Right ventricle myocardium superior (tissue), 1 donor: Measurements from ENCODE around the gene PLEKHD1. TPM values are rescaled to one million over a fixed set of nuclear protein-coding genes. Genes with fewer than 3 reads are reported as not detected.
"Not testable (repeated sequence)": the region's sequence is repeated elsewhere in the genome, so short reads cannot be mapped to it uniquely, and the experiment has no call there.

ENCODE experiments used
- ATAC-seq: fragments of 200-7000 bp; cut with Tn5 transposase; one replicate; pipeline ENCODE4 v1.9.1; 2020; ENCODE audit warnings: mild to moderate bottlenecking; ENCODE audit not compliant: poor library complexity
- DNase-seq: peaks from one replicate; pipeline ENCODE4 v3.0.0-alpha.2; 2020
- intact Hi-C: fragments of 100-400 bp; cut with DNase I; formaldehyde crosslinking; loops from one replicate; pipeline ENCODE4 v1.11.2; 2022
- long read RNA-seq: library from polyadenylated mRNA; unstranded; transcript quantifications from one replicate; pipeline ENCODE4 v2.0.0, GENCODE V29; 2021
- total RNA-seq: library from RNA; stranded (reverse); fragmentation: NEBNext Ultra II Directional; extraction: Animal tissue kit (Norgen Biotek cat#: 25700); gene quantifications from one replicate; pipeline ENCODE4 v1.2.1, GENCODE V29; 2021
- donor health status: DM: no; HTN: yes; CAD: no; lungs with severe emphysema.

Gene PLEKHD1
- 0.22 TPM for total RNA-seq
- long read RNA-seq, partial matches to known transcripts = 0 of 1 reads
- long read RNA-seq, other reads (novel, unspliced or antisense) = 1 of 1 reads

DNA sequence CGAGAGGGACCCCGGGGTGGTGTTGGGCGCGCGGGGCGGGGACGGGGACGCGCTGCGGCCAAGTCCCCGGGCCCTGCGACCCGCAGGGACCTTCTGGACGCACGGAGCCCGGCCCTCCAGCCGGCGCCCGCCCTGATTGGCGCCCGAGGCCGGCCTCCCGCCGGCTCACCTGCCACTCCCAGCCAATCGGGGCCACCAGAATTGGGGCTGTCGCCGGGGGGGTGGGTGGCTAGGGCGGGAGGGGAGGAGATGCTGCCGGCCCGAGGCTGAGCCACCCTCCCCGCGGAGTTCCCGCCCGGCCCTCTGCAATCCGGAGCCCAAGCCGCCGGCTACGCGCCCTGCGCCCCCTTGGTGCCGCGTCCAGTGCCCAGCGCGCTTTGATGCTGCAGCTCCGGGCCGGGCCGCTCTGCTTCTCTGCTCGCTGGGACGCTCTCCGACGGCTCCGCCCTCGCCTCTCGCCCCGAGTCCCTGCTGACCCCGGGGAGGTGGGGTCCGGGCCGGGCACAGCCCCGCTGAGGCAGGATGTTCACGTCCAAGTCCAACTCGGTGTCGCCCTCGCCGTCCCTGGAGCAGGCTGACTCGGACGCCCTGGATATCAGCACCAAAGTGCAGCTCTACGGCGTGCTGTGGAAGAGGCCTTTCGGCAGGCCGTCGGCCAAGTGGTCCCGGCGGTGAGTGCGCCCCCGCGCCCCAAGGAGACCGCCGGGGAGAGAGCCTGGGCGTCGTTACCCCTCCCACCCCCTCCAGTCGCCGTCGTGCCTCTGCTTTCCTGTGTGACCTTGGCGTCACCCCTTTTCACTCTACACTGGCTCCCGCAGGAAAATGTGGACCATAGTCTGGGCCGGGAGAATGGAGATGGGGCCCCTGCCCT lies at the start of gene PLEKHD1:
Gene PLEKHD1 (plus strand): TSS at position 285 of the 871 bp plus-strand sequence. CDS start 238 bp downstream, at position 523.
- DNase-seq (peak; percentile 36), ATAC-seq (peak; percentile 73)
- intact Hi-C loops = no loop called here

DNA sequence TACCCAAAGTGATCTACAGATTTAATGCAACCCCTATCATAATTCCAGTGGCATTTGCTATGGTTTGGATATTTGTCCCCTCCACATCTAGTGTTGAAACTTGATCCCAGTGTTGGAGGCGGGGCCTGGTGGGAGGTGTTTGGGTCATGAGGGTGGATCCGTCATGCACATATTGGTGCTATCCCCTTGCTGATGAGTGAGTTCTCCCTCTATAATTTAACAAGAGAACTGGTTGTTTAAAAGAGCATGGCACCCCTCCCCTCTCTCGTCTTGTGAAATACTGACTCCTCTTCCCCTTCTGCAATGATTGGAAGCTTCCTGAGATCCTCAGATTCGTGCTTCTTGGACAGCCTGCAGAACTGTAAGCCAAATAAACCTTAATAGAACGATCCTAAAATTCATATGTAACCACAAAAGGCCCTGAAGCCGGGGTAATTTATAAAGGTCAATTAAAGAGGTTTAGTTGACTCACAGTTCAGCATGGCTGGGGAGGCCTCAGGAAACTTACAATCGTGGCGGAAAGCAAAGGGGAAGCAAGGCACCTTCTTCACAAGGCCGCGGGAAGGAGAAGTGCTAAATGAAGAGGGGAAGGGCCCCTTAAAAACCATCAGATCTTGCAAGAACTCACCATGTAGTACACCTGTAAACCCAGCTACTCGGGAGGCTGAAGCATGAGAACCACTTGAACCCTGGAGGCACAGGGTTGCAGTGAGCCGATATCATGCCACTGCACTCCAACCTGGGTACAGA lies 44.8 kb upstream of the PLEKHD1 start:
- DNase-seq (no peak), ATAC-seq (no peak)
- intact Hi-C loops = no loop called here

DNA sequence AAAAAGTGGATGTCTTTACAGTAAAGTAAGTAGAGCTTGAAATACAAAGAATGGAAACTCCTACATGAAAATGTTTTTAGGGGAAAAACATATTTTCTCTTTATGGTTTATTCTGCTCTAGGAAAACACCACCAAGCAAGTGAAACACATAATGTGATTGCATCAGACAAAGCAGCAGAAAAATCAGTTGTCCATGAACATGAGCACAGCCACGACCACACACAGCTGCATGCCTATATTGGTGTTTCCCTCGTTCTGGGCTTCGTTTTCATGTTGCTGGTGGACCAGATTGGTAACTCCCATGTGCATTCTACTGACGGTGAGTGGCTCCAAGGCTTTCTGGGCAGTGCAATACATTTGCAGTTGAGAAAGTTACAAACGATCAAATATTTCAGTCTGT lies 42.6 kb upstream of the PLEKHD1 start:
- intact Hi-C loops = no loop called here
- no peak for ATAC-seq
- no peak for DNase-seq

DNA sequence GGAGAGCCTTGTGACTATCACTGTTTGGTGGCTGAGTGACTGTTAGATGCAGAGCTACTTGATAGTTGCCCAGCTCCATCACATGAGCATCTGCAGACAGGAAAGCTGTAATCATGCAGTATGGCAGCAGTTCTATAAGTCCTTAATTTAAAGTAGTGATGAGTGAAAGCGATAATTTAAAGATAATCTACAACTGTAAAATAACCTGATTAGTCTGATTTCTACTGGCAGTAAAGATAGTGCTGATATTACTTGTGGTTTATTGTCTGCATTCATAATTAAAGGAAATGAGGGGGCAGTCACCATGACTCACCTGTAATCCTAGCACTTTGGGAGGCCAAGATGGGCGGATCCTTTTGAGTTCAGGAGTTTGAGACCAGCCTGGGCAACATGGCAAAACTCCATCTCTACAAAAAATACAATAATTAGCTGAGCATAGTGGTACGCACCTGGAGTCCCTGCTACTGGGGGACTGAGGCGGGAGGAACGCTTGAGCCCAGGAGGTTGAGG lies 41.2 kb upstream of the PLEKHD1 start:
- no peak for ATAC-seq
- DNase-seq = no peak
- intact Hi-C loops = no loop called here

DNA sequence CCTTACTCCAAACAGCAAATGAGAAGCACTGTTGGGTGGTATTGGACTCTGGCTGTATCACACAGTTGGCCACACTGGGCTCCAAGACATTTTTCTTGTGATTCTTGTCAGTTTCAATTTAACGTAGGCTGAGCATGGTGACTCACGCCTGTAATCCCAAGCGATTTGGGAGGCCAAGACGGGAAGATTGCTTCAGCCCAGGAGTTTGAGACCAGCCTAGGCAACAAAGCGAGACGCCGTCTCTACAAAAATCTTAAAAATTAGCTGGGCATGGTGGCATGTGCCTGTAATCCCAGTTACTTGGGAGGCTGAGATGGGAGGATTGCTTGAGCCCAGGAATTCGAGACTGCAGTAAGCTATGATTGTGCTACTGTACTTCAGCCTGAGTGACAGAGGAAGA lies 35.3 kb upstream of the PLEKHD1 start:
- intact Hi-C loops = no loop called here
- ATAC-seq (no peak), DNase-seq (no peak)

DNA sequence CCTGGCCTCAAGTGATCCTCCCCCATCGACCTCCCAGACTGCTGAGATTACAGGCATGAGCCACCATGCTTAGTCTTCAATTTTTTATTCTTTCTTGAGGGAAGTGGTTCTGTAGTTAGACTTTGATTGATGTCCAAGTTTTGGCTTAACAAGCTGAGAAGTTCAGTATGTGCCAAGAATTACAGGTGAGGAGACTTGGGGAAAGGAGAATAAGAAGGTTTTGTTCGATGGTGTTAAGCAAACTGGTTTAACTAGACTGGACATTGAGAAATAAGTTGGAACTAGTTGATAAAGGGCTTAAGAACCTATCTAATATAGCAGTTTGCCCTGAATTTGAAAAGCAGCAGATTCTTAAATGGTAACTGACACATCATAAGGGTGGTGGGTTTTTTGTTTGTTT lies 32.6 kb upstream of the PLEKHD1 start:
- ATAC-seq = no peak
- intact Hi-C loops = no loop called here

DNA sequence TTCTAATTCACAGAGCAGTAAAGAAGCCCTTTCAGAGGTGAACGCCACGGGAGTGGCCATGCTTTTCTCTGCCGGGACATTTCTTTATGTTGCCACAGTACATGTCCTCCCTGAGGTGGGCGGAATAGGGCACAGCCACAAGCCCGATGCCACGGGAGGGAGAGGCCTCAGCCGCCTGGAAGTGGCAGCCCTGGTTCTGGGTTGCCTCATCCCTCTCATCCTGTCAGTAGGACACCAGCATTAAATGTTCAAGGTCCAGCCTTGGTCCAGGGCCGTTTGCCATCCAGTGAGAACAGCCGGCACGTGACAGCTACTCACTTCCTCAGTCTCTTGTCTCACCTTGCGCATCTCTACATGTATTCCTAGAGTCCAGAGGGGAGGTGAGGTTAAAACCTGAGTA lies 26.2 kb upstream of the PLEKHD1 start:
- DNase-seq = no peak
- intact Hi-C loops = no loop called here
- ATAC-seq = no peak

More for the DNA sequence above, 32.6 kb upstream of the PLEKHD1 start:
- no peak for DNase-seq

DNA sequence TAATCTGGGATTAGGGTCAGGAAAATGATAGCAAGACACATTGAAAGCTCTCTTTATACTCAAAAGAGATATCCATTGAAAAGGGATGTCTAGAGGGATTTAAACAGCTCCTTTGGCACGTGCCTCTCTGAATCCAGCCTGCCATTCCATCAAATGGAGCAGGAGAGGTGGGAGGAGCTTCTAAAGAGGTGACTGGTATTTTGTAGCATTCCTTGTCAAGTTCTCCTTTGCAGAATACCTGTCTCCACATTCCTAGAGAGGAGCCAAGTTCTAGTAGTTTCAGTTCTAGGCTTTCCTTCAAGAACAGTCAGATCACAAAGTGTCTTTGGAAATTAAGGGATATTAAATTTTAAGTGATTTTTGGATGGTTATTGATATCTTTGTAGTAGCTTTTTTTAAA lies 25.4 kb upstream of the PLEKHD1 start:
- ATAC-seq (no peak), DNase-seq (no peak)
- intact Hi-C loops = no loop called here

DNA sequence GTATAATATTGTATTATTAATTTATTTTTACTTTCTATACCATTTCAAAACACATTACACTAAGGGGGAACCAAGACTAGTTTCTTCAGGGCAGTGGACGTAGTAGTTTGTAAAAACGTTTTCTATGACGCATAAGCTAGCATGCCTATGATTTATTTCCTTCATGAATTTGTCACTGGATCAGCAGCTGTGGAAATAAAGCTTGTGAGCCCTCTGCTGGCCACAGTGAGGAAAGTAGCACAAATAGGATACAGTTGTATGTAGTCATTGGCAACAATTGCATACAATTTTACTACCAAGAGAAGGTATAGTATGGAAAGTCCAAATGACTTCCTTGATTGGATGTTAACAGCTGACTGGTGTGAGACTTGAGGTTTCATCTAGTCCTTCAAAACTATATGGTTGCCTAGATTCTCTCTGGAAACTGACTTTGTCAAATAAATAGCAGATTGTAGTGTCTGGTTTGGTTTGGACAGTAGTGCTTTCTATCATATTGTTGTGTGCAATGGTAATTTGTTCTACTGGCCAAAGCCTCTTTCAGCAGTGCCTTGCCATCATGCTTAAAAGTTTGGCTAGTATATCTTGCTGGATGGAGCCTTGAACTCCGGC lies 24.3 kb upstream of the PLEKHD1 start:
- no peak for DNase-seq
- intact Hi-C loops = loop anchor here (2.0 to 10.0 kb wide), 2 partner anchors 219 to 325 kb away; no protein-coding TSS in a partner anchor
- ATAC-seq = peak; percentile 88

DNA sequence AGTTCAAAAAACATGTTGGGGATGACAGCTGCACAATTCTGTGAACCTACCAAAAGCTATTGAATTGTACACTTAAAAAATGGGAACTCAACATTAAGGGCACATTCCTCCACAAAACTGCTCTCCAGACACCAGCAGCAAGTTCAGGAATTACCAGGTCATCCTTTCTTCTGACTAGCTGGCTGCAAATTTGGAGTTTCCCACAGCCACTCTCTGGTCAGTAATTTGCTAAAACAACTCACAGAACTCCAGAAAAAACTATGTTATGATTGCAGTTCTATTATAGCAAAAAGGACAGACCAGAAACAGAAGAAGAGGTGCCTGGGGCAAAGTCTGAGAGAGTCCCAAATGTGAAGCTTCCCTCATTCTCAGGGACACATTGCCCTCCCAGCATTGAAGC lies 20.1 kb upstream of the PLEKHD1 start:
- DNase-seq = no peak
- no peak for ATAC-seq
- intact Hi-C loops = loop anchor here (10.0 kb wide), 1 partner anchor 330 kb away; no protein-coding TSS in a partner anchor

DNA sequence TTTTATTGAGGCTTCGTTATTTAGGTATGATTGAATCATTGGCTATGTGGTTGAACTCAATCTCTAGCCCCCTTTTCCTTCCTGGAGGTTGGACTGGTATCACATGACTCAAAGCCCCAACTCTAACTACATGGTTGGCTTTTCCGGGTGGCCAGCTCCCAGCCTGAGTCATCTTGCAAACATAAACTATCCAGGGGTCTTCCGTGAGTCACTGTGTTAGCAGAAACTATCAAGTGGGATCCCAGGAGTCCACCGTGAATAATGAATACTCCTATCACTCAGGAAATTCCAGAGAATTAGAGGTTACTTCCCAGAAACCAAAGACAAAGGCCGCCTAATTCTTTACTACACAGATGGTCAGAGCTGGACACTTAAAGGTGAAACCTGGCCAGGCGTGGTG lies 19.7 kb upstream of the PLEKHD1 start:
- DNase-seq (no peak), ATAC-seq (no peak)
- intact Hi-C loops = loop anchor here (10.0 kb wide), 1 partner anchor 330 kb away; no protein-coding TSS in a partner anchor

DNA sequence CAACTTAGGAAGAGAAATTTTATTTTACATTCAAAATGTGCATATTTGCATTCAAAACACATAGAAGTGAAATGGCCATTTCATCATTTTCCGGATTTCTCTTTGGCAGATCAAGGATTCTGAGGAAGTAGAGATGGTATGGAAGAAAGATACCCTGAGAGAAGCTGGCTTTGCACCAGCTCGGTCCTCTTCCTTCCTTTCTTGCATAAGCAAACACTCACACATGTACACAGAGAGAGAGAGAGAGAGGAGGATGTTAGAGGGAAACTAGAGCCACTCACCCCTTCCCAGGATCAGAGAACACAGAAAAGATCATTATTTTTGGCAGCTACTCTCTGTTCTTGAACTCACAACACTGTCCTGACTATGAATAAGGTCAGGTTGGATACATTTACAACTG lies 15.6 kb upstream of the PLEKHD1 start:
- ATAC-seq (no peak), DNase-seq (no peak)
- intact Hi-C loops = loop anchor here (10.0 kb wide), 1 partner anchor 334 kb away; no protein-coding TSS in a partner anchor

DNA sequence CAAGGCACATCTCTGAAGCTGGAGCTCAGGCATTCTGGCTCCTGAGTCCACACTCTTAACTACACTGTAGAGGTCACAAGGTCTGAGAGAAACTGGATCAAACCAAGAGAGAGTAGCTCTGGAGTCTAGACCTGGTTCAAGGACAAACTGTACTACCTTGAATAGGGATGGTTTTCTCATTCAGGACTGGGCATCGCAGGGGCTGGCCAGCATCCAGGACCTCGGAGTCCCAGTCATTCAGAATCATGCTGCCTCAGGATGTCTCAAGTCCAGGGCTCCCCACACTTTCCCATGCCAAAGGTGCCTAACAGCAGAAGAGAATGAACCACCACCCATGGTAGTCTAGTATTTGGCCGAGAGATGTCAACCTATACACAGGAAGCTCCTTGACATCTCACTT lies 13.1 kb upstream of the PLEKHD1 start:
- DNase-seq (no peak), ATAC-seq (no peak)
- intact Hi-C loops = no loop called here

DNA sequence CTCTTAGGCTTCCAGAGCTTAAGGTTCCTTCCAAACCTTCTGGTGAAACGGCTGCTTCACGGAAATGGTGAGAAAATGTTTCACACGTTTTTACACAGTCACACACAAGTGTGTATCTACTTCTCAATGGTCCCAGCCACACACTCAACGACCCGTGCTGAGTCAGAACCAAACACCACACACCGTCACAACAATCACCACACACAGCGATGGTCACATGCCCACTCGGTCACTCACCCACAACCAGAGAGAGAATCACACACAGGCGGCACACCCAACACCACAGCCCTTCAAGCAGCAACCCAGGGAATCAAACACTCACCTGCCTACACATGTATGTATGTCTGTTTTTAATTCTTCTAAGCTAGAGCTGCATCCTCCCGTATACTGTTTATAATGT lies 12.6 kb upstream of the PLEKHD1 start:
- intact Hi-C loops = no loop called here
- ATAC-seq (no peak), DNase-seq (no peak)

DNA sequence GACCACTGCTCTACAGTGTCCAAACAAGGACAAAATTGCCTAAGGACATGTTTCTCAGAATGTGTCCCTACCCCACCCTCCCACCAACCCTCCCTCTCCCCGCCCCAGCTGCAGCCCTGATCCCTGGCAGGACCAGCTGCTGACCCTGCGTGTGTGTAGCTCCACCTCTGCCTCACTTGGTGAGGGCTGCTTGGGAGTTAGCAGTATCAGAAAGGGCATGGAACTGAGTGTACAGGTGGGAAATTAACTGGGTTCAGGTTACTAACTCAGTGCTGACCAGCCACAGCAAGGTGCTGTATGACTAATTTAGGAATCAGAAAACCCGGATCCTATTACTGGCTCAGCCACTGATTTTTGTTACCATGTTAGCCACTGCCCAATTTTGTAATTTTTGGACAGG lies 11.3 kb upstream of the PLEKHD1 start:
- intact Hi-C loops = no loop called here
- no peak for DNase-seq
- no peak for ATAC-seq

DNA sequence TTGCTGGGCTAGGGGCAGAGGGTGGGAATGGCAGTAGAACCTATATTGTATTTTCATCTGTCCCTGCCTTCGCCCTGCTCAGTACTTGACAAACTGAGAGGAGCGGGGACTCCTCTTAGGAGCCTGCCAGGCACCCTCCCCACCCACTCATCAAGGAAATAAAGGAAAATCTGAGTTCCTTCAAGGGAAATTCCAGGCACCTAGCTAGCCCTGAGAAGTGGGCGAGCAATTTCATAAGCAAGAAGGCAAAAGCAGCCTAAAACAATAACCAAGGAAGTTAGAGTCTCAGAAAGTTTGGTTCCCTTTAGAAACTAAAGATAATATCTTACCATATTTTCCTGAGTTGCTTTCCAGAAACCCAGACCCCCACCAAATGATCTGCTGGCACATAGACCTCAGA lies 10.6 kb upstream of the PLEKHD1 start:
- intact Hi-C loops = no loop called here
- no peak for DNase-seq
- no peak for ATAC-seq

DNA sequence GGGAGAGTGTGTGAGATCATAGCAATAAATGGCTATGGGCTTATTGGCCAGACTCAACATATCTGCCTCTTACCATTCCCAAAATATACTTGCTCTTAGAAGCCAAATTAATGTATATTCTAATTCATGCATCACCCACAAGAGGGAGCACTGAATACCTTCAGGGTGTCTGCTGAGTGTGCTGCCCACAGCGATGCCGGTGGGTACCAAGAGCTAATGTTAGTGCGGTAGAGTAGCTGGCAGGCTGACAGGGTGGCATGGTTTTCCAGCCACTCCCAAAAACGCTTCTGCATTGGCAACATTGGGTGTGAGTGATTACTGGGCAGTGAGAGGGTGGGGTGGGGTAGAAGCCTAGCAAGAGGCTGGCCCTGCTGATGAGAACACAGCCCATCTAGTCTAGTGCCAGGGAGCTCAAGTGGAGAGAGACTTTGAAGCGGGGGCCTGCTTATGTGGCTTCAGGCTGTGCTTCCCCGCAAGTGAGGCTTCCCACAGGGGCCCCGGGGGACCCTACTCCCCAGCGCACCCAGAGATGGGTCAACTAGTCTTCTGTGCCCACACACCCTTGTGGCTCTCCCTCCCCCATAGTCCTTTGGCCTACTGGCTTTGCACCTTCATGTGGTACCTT lies 9.2 kb upstream of the PLEKHD1 start:
- ATAC-seq (no peak), DNase-seq (no peak)
- intact Hi-C loops = no loop called here

DNA sequence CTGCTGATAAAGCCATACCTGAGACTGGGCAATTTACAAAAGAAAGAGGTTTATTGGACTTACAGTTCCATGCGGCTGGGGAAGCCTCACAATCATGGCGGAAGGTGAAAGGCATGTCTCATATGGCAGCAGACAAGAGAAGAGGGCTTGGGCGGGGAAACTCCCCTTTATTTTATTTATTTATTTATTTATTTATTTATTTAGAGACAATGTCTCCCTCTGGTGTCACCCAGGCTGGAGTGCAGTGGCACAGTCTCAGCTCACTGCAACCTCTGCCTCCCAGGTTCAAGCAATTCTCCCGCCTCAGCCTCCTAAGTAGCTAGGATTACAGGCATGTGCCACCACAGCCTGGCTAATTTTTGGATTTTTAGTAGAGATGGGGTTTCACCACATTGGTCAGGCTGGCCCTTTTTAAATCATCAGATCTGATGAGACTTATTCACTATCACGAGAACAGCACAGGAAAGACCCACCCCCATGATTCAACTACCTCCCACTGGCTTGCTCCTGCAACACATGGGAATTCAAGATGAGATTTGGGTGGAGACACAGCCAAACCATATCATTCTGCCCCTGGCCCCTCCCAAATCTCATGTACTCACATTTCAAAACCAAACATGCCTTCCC lies 7.6 kb upstream of the PLEKHD1 start:
- ATAC-seq, intact Hi-C loops, DNase-seq: not testable (repeated sequence)
